ENCODE results near the gene ZNF143. TPM values are rescaled to one million over a fixed set of nuclear protein-coding genes. Genes with fewer than 3 reads are reported as not detected.

The ZNF143 gene
- total and polyA plus RNA-seq, 2 of the 13 experiments (the other 11 are each of a cell fraction or from before 2014, with no cell fraction given): 22.4 to 35.6 TPM

DNA sequence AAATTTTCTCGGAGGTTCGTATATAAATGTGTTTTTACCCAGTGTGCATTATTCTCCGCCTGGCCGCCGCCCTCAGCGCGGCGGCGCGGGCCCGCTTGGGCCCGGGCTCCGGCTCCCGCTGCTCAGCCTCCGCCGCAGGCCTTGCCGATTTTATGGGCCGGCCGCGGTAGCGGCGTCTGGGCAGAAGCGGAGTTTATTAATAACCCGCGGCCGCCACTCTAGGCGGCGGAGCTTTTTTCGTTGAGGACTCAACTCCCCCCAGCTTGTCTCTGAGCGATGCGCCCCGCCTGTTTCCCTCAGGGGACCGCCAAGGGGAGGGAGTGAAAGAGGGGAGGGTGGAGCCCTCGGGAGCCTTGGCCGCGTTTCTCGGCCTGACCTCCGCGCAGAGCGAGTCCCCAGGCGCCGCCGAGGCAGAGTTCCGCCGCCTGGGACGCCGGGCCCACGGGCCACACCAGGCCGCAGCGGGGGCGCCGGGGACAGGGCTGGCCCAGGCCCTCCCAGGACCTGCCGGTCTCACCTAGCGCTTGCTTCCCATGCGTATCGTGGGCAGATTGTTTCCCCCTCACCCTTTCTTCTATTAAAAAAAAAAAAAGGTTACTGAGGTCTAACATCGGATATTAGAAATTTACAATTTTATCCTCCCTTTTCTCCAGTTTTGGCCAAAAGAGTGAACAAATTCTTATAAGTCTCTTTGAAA is 399 bp downstream of the ZNF143 start (continued):
- TF ChIP-seq, protein P1, sequence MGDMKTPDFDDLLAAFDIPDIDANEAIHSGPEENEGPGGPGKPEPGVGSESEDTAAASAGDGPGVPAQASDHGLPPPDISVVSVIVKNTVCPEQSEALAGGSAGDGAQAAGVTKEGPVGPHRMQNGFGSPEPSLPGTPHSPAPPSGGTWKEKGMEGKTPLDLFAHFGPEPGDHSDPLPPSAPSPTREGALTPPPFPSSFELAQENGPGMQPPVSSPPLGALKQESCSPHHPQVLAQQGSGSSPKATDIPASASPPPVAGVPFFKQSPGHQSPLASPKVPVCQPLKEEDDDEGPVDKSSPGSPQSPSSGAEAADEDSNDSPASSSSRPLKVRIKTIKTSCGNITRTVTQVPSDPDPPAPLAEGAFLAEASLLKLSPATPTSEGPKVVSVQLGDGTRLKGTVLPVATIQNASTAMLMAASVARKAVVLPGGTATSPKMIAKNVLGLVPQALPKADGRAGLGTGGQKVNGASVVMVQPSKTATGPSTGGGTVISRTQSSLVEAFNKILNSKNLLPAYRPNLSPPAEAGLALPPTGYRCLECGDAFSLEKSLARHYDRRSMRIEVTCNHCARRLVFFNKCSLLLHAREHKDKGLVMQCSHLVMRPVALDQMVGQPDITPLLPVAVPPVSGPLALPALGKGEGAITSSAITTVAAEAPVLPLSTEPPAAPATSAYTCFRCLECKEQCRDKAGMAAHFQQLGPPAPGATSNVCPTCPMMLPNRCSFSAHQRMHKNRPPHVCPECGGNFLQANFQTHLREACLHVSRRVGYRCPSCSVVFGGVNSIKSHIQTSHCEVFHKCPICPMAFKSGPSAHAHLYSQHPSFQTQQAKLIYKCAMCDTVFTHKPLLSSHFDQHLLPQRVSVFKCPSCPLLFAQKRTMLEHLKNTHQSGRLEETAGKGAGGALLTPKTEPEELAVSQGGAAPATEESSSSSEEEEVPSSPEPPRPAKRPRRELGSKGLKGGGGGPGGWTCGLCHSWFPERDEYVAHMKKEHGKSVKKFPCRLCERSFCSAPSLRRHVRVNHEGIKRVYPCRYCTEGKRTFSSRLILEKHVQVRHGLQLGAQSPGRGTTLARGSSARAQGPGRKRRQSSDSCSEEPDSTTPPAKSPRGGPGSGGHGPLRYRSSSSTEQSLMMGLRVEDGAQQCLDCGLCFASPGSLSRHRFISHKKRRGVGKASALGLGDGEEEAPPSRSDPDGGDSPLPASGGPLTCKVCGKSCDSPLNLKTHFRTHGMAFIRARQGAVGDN (CRISPR knock-in tag; IDR thresholded peaks at IDR 0.05): peak; percentile 71
- TF ChIP-seq, protein P2, sequence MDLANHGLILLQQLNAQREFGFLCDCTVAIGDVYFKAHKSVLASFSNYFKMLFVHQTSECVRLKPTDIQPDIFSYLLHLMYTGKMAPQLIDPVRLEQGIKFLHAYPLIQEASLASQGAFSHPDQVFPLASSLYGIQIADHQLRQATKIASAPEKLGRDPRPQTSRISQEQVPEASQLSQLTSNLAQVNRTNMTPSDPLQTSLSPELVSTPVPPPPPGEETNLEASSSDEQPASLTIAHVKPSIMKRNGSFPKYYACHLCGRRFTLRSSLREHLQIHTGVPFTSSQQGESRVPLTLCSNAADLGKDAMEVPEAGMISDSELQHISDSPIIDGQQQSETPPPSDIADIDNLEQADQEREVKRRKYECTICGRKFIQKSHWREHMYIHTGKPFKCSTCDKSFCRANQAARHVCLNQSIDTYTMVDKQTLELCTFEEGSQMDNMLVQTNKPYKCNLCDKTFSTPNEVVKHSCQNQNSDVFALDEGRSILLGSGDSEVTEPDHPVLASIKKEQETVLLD (CRISPR knock-in tag; IDR thresholded peaks at IDR 0.05; ENCODE audit: low read depth): no peak; the same call in none of the 2 replicates
- TF ChIP-seq ZNF274 (CRISPR knock-in tag; IDR thresholded peaks at IDR 0.05) (no peak), PITX1 (CRISPR knock-in tag; IDR thresholded peaks at IDR 0.05) (no peak), DR1 (CRISPR knock-in tag; IDR thresholded peaks at IDR 0.05) (no peak), ZC3H13 (CRISPR knock-in tag; IDR thresholded peaks at IDR 0.05) (0 out of 2 replicates have a peak, but pooled peaks have one; percentile 57), RARA (CRISPR knock-in tag; IDR thresholded peaks at IDR 0.05) (0 out of 2 replicates have a peak, but pooled peaks have one; percentile 22), SP5 (CRISPR knock-in tag; IDR thresholded peaks at IDR 0.05; ENCODE audit: borderline replicate concordance, low read depth) (peak; percentile 38), FOXA3 (CRISPR knock-in tag; IDR thresholded peaks at IDR 0.05) (no peak)
- TF ChIP-seq, protein P3, sequence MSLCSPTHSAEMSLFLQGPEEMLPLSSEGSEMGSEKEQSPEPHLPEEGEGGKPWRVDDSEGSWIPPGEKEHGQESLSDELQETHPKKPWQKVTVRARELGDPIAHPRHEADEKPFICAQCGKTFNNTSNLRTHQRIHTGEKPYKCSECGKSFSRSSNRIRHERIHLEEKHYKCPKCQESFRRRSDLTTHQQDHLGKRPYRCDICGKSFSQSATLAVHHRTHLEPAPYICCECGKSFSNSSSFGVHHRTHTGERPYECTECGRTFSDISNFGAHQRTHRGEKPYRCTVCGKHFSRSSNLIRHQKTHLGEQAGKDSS (CRISPR knock-in tag; IDR thresholded peaks at IDR 0.05; ENCODE audit: borderline replicate concordance, low read depth): no peak
- TF ChIP-seq, protein P4, sequence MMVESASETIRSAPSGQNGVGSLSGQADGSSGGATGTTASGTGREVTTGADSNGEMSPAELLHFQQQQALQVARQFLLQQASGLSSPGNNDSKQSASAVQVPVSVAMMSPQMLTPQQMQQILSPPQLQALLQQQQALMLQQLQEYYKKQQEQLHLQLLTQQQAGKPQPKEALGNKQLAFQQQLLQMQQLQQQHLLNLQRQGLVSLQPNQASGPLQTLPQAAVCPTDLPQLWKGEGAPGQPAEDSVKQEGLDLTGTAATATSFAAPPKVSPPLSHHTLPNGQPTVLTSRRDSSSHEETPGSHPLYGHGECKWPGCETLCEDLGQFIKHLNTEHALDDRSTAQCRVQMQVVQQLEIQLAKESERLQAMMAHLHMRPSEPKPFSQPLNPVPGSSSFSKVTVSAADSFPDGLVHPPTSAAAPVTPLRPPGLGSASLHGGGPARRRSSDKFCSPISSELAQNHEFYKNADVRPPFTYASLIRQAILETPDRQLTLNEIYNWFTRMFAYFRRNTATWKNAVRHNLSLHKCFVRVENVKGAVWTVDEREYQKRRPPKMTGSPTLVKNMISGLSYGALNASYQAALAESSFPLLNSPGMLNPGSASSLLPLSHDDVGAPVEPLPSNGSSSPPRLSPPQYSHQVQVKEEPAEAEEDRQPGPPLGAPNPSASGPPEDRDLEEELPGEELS (CRISPR knock-in tag; IDR thresholded peaks at IDR 0.05): peak; percentile 23; the same call in 1 of the 2 replicates
- TF ChIP-seq, protein P5, sequence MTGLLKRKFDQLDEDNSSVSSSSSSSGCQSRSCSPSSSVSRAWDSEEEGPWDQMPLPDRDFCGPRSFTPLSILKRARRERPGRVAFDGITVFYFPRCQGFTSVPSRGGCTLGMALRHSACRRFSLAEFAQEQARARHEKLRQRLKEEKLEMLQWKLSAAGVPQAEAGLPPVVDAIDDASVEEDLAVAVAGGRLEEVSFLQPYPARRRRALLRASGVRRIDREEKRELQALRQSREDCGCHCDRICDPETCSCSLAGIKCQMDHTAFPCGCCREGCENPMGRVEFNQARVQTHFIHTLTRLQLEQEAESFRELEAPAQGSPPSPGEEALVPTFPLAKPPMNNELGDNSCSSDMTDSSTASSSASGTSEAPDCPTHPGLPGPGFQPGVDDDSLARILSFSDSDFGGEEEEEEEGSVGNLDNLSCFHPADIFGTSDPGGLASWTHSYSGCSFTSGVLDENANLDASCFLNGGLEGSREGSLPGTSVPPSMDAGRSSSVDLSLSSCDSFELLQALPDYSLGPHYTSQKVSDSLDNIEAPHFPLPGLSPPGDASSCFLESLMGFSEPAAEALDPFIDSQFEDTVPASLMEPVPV (CRISPR knock-in tag; IDR thresholded peaks at IDR 0.05): no peak
- TF ChIP-seq, protein P6, sequence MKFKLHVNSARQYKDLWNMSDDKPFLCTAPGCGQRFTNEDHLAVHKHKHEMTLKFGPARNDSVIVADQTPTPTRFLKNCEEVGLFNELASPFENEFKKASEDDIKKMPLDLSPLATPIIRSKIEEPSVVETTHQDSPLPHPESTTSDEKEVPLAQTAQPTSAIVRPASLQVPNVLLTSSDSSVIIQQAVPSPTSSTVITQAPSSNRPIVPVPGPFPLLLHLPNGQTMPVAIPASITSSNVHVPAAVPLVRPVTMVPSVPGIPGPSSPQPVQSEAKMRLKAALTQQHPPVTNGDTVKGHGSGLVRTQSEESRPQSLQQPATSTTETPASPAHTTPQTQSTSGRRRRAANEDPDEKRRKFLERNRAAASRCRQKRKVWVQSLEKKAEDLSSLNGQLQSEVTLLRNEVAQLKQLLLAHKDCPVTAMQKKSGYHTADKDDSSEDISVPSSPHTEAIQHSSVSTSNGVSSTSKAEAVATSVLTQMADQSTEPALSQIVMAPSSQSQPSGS (CRISPR knock-in tag; IDR thresholded peaks at IDR 0.05): no peak
- TF ChIP-seq, protein P7, sequence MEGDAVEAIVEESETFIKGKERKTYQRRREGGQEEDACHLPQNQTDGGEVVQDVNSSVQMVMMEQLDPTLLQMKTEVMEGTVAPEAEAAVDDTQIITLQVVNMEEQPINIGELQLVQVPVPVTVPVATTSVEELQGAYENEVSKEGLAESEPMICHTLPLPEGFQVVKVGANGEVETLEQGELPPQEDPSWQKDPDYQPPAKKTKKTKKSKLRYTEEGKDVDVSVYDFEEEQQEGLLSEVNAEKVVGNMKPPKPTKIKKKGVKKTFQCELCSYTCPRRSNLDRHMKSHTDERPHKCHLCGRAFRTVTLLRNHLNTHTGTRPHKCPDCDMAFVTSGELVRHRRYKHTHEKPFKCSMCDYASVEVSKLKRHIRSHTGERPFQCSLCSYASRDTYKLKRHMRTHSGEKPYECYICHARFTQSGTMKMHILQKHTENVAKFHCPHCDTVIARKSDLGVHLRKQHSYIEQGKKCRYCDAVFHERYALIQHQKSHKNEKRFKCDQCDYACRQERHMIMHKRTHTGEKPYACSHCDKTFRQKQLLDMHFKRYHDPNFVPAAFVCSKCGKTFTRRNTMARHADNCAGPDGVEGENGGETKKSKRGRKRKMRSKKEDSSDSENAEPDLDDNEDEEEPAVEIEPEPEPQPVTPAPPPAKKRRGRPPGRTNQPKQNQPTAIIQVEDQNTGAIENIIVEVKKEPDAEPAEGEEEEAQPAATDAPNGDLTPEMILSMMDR (CRISPR knock-in tag; IDR thresholded peaks at IDR 0.05): no peak
